HG02973 (cell line): ENCODE measurements around the gene PNMA8B.
"Not testable (repeated sequence)": the region's sequence is repeated elsewhere in the genome, so short reads cannot be mapped to it uniquely, and the experiment has no call there.

Source experiments
- ATAC-seq: cut with Tn5 transposase; IDR thresholded peaks from one replicate; pipeline ENCODE4 v1.9.1; 2021; ENCODE audit warnings: moderate library complexity; ENCODE audit not compliant: unreplicated experiment

PNMA8B gene

GRCh38 chr19:46514589-46515289 is 19.1 kb upstream of the PNMA8B start:
- ATAC-seq, result no peak

- ATAC-seq, result no peak
Observed at GRCh38 chr19:46513461-46514236, 18.0 kb upstream of the PNMA8B start.

GRCh38 chr19:46511237-46511636 is 15.6 kb upstream of the PNMA8B start:
- ATAC-seq, result no peak

GRCh38 chr19:46508206-46508605 is 12.5 kb upstream of the PNMA8B start:
- no peak for ATAC-seq

- ATAC-seq, result no peak
Observed at GRCh38 chr19:46503848-46504453, 8.3 kb upstream of the PNMA8B start.

GRCh38 chr19:46502891-46503290 is 7.2 kb upstream of the PNMA8B start:
- ATAC-seq, result no peak

- ATAC-seq, result no peak
Observed at GRCh38 chr19:46499692-46500091, 4.0 kb upstream of the PNMA8B start.

- no peak for ATAC-seq
Observed at GRCh38 chr19:46497773-46498172, 2.1 kb upstream of the PNMA8B start.

GRCh38 chr19:46496886-46497285 is 1.2 kb upstream of the PNMA8B start:
- ATAC-seq, result not testable (repeated sequence)

- ATAC-seq, result no peak
Observed at GRCh38 chr19:46496304-46496703, 637 bp upstream of the PNMA8B start.

- ATAC-seq, result no peak
Observed at GRCh38 chr19:46494941-46495785, 504 bp downstream of the PNMA8B start.

- no peak for ATAC-seq
Observed at GRCh38 chr19:46494146-46494940, 1.3 kb downstream of the PNMA8B start.

- no peak for ATAC-seq
Observed at GRCh38 chr19:46493236-46494145, 2.2 kb downstream of the PNMA8B start.

- ATAC-seq, result no peak
Observed at GRCh38 chr19:46492841-46493235, 2.8 kb downstream of the PNMA8B start.

GRCh38 chr19:46491975-46492682 is 3.5 kb downstream of the PNMA8B start:
- ATAC-seq, result no peak

- ATAC-seq, result no peak
Observed at GRCh38 chr19:46490774-46491173, 4.9 kb downstream of the PNMA8B start.

GRCh38 chr19:46489445-46490272 is 6.0 kb downstream of the PNMA8B start:
- ATAC-seq, result no peak

GRCh38 chr19:46488551-46488950 is 7.1 kb downstream of the PNMA8B start:
- ATAC-seq, result no peak
